H9 (cell line): Measurements from ENCODE around the gene MBTPS1. TPM values are rescaled to one million over a fixed set of nuclear protein-coding genes. Genes with fewer than 3 reads are reported as not detected.

ENCODE experiments used
- DNase-seq: peaks from one replicate; pipeline ENCODE4 v3.0.0-alpha.2; 2017
- H2AFZ ChIP-seq: one replicate; pipeline ENCODE4 v1.6.1; 2013; ENCODE audit warnings: mild to moderate bottlenecking, low read length, control low read depth, moderate library complexity
- H2AK5ac ChIP-seq: 2 replicates; pipeline ENCODE4 v1.6.1; 2013; ENCODE audit warnings: low read length, control low read depth, mixed read lengths; ENCODE audit not compliant: insufficient read length
- H2BK120ac ChIP-seq: one replicate; pipeline ENCODE4 v1.6.1; 2013; ENCODE audit warnings: low read depth, mild to moderate bottlenecking, low read length, control low read depth, inconsistent platforms; ENCODE audit not compliant: poor library complexity, severe bottlenecking
- H2BK12ac ChIP-seq: 2 replicates; pipeline ENCODE4 v1.6.1; 2013; ENCODE audit warnings: low read length, control low read depth, mixed read lengths, low read depth; ENCODE audit not compliant: insufficient read length
- H2BK15ac ChIP-seq: 2 replicates; pipeline ENCODE4 v1.6.1; 2013; ENCODE audit warnings: low read depth, low read length, control low read depth
- H2BK20ac ChIP-seq: one replicate; pipeline ENCODE4 v1.6.1; 2013; ENCODE audit warnings: low read depth, mild to moderate bottlenecking, low read length, control low read depth, inconsistent platforms; ENCODE audit not compliant: poor library complexity, severe bottlenecking
- H2BK5ac ChIP-seq: 2 replicates; pipeline ENCODE4 v1.6.1; 2013; ENCODE audit warnings: low read length, control low read depth, mixed read lengths; ENCODE audit not compliant: insufficient read length
- H3K14ac ChIP-seq: 2 replicates; pipeline ENCODE4 v1.6.1; 2013; ENCODE audit warnings: low read length, control low read depth; ENCODE audit not compliant: insufficient read depth
- H3K18ac ChIP-seq: 2 replicates; pipeline ENCODE4 v1.6.1; 2013; ENCODE audit warnings: low read depth, mild to moderate bottlenecking, mixed read lengths, low read length, control low read depth; ENCODE audit not compliant: insufficient read length
- H3K23ac ChIP-seq: 2 replicates; pipeline ENCODE4 v1.6.1; 2013; ENCODE audit warnings: low read length, control low read depth, mixed read lengths, low read depth; ENCODE audit not compliant: insufficient read length
- H3K23me2 ChIP-seq: 2 replicates; pipeline ENCODE4 v1.6.1; 2013; ENCODE audit warnings: low read depth, mild to moderate bottlenecking, mixed read lengths, low read length, control low read depth; ENCODE audit not compliant: insufficient read length, poor library complexity, severe bottlenecking
- H3K27ac ChIP-seq: 2 replicates; pipeline ENCODE4 v1.5.1; 2013; ENCODE audit warnings: low read length, control low read depth, mixed read lengths, low read depth; ENCODE audit not compliant: insufficient read length
- H3K27me3 ChIP-seq: 2 replicates; pipeline ENCODE4 v1.6.1; 2013; ENCODE audit warnings: low read length, control low read depth, inconsistent platforms; ENCODE audit not compliant: insufficient read depth
- H3K4ac ChIP-seq: 2 replicates; pipeline ENCODE4 v1.6.1; 2013; ENCODE audit warnings: low read depth, mild to moderate bottlenecking, control low read depth, inconsistent platforms, low read length, moderate library complexity
- H3K4me1 ChIP-seq: 2 replicates; pipeline ENCODE4 v1.6.1; 2013; ENCODE audit warnings: low read length, control low read depth, inconsistent platforms; ENCODE audit not compliant: insufficient read depth
- H3K4me2 ChIP-seq: 2 replicates; pipeline ENCODE4 v1.6.1; 2013; ENCODE audit warnings: low read length, control low read depth, mixed read lengths; ENCODE audit not compliant: insufficient read length, insufficient read depth
- H3K56ac ChIP-seq: 2 replicates; pipeline ENCODE4 v1.6.1; 2013; ENCODE audit warnings: low read depth, mild to moderate bottlenecking, mixed read lengths, low read length, control low read depth; ENCODE audit not compliant: insufficient read length
- H3K79me1 ChIP-seq: 2 replicates; pipeline ENCODE4 v1.6.1; 2013; ENCODE audit warnings: low read depth, mild to moderate bottlenecking, moderate library complexity, low read length, control low read depth, inconsistent platforms; ENCODE audit not compliant: insufficient read depth, poor library complexity, severe bottlenecking
- H3K79me2 ChIP-seq: 2 replicates; pipeline ENCODE4 v1.6.1; 2013; ENCODE audit warnings: low read length, control low read depth, inconsistent platforms; ENCODE audit not compliant: insufficient read depth
- H3K9ac ChIP-seq: 2 replicates; pipeline ENCODE4 v1.6.1; 2013; ENCODE audit warnings: low read length, control low read depth, mixed read lengths; ENCODE audit not compliant: insufficient read length; ENCODE audit errors: extremely low read depth
- H3K9me3 ChIP-seq: one replicate; pipeline ENCODE4 v1.6.1; 2013; ENCODE audit warnings: low read depth, low read length, inconsistent platforms; ENCODE audit not compliant: control insufficient read depth
- H3T11ph ChIP-seq: one replicate; pipeline ENCODE4 v1.6.1; 2013; ENCODE audit warnings: mild to moderate bottlenecking, low read length, control low read depth, inconsistent platforms
- H4K20me1 ChIP-seq: one replicate; pipeline ENCODE4 v1.6.1; 2013; ENCODE audit not compliant: control insufficient read depth, insufficient read length, insufficient read depth
- H4K5ac ChIP-seq: 2 replicates; pipeline ENCODE4 v1.6.1; 2013; ENCODE audit warnings: low read depth, mild to moderate bottlenecking, mixed read lengths, low read length, control low read depth; ENCODE audit not compliant: insufficient read length
- H4K8ac ChIP-seq: replicated peaks from 2 replicates; pipeline ENCODE4 v1.6.1; 2013; ENCODE audit warnings: low read length, control low read depth, mixed read lengths, low read depth; ENCODE audit not compliant: insufficient read length
- H4K91ac ChIP-seq: 2 replicates; pipeline ENCODE4 v1.6.1; 2013; ENCODE audit warnings: low read depth, mild to moderate bottlenecking, moderate library complexity, mixed read lengths, low read length, control low read depth; ENCODE audit not compliant: insufficient read length
- H3K27ac Mint-ChIP-seq, 3 experiments: 2 replicates in 2 of 3; 3 replicates in 1 of 3; pipeline ENCODE4 v1.8.0; 2020 to 2021; ENCODE audit warnings: mixed read lengths in 3 of 3, mild to moderate bottlenecking in 1 of 3, moderate library complexity in 1 of 3
- H3K27me3 Mint-ChIP-seq: 2 replicates; pipeline ENCODE4 v1.8.0; 2021; ENCODE audit warnings: low read depth, mild to moderate bottlenecking, moderate library complexity, mixed read lengths
- H3K36me3 Mint-ChIP-seq, 3 experiments: 2 replicates in 2 of 3; 3 replicates in 1 of 3; pipeline ENCODE4 v1.8.0; 2020 to 2021; ENCODE audit warnings: low read depth in 3 of 3, mixed read lengths in 3 of 3; ENCODE audit not compliant: insufficient read depth in 1 of 3
- H3K4me1 Mint-ChIP-seq, 2 experiments: 2 replicates each; pipeline ENCODE4 v1.8.0; 2020; ENCODE audit warnings: mixed read lengths in 2 of 2
- H3K4me3 Mint-ChIP-seq, 2 experiments: 2 replicates in 1 of 2; 3 replicates in 1 of 2; pipeline ENCODE4 v1.8.0; 2020 to 2021; ENCODE audit warnings: mild to moderate bottlenecking in 2 of 2, mixed read lengths in 2 of 2, moderate library complexity in 1 of 2
- H3K9me3 Mint-ChIP-seq, 2 experiments: 2 replicates in 1 of 2; 3 replicates in 1 of 2; pipeline ENCODE4 v1.8.0; 2020; ENCODE audit warnings: mild to moderate bottlenecking in 2 of 2, mixed read lengths in 2 of 2, moderate library complexity in 1 of 2
- CTCF ChIP-seq: fragments of 200-600 bp; sonication (generic); conservative IDR thresholded peaks from 3 replicates; pipeline ENCODE4 v1.8.0; 2021; ENCODE audit warnings: antibody characterized with exemption, mild to moderate bottlenecking
- WGBS: extraction: QIAGEN DNeasy Blood & Tissue Kit; methylation state at CpG from one replicate; pipeline ENCODE4 v1.1.7; 2013; ENCODE audit warnings: missing lambda C conversion rate, low lambda C conversion rate, mixed read lengths; ENCODE audit not compliant: insufficient read length; ENCODE audit errors: extremely low coverage; 5-methylcytosine and 5-hydroxymethylcytosine counted together
- total RNA-seq: library from RNA; stranded (reverse); gene quantifications from 2 replicates; pipeline ENCODE4 v1.2.1, GENCODE V29; 2021

Gene MBTPS1
- total RNA-seq, 1 experiment from 2014 or later, result 48.7 TPM

- TF ChIP-seq CTCF, result no peak
- no peak overlapping the region for H4K91ac ChIP-seq
- no peaks in the 10 kb centered on the region for H4K20me1 ChIP-seq
- H3T11ph ChIP-seq, result no peak overlapping the region
- H4K5ac ChIP-seq, result no peak overlapping the region
- no peaks in the 10 kb centered on the region for H3K9me3 Mint-ChIP-seq
- H2BK15ac ChIP-seq, result no peak overlapping the region
- H2BK20ac ChIP-seq, result no peak overlapping the region
- no peak overlapping the region for H3K4ac ChIP-seq
- H3K23ac ChIP-seq, result no peak overlapping the region
- WGBS, result no CpG with 5 or more reads among the region's 3 CpGs
- no peak overlapping the region for H3K4me2 ChIP-seq
- peak overlapping the region in 1 of 3 experiments; percentile 64; a peak in 1 of 7 replicates for H3K27ac Mint-ChIP-seq
- H3K18ac ChIP-seq, result no peak overlapping the region
- H3K79me2 ChIP-seq, result peaks cover 24% of the 10 kb centered on the region; the same call in 1 of the 2 replicates
- peaks cover 5% of the 10 kb centered on the region for H3K79me1 ChIP-seq
- H3K27me3 ChIP-seq, result no peaks in the 10 kb centered on the region
- no peaks in the 10 kb centered on the region for H3K27me3 Mint-ChIP-seq
- no peak overlapping the region for H2BK120ac ChIP-seq
- H3K9me3 ChIP-seq, result no peaks in the 10 kb centered on the region
- H3K27ac ChIP-seq, result no peak overlapping the region
- no peak overlapping the region for H2AFZ ChIP-seq
- H3K9ac ChIP-seq, result no peak overlapping the region
- H3K4me3 Mint-ChIP-seq, result no peak overlapping the region
- H3K14ac ChIP-seq, result no peak overlapping the region
- peaks cover 3% of the 10 kb centered on the region for H3K23me2 ChIP-seq
- no peak overlapping the region for H3K56ac ChIP-seq
- no peaks in the 10 kb centered on the region; the same call in 1 of the 2 replicates for H3K4me1 ChIP-seq
- H4K8ac ChIP-seq, result no peak overlapping the region
- H3K36me3 Mint-ChIP-seq, result peaks cover 0 to 3% (median 0%) of the 10 kb centered on the region in 3 experiments; a peak in 1 of 7 replicates
- H2AK5ac ChIP-seq, result no peak overlapping the region
- no peak overlapping the region for H2BK12ac ChIP-seq
- no peak overlapping the region for H2BK5ac ChIP-seq
- DNase-seq, result no peak
- H3K4me1 Mint-ChIP-seq, result peaks cover 13 to 20% of the 10 kb centered on the region in 2 experiments
These were observed 5.2 kb downstream of the MBTPS1 start for GRCh38 chr16:84111525-84111924.
